HG03565 (cell line): ENCODE measurements around the gene SLC25A45.

ENCODE experiments used
- ATAC-seq: cut with Tn5 transposase; IDR thresholded peaks from one replicate; pipeline ENCODE4 v1.9.1; 2021; ENCODE audit warnings: mild to moderate bottlenecking, moderate library complexity; ENCODE audit not compliant: unreplicated experiment

The SLC25A45 gene

DNA sequence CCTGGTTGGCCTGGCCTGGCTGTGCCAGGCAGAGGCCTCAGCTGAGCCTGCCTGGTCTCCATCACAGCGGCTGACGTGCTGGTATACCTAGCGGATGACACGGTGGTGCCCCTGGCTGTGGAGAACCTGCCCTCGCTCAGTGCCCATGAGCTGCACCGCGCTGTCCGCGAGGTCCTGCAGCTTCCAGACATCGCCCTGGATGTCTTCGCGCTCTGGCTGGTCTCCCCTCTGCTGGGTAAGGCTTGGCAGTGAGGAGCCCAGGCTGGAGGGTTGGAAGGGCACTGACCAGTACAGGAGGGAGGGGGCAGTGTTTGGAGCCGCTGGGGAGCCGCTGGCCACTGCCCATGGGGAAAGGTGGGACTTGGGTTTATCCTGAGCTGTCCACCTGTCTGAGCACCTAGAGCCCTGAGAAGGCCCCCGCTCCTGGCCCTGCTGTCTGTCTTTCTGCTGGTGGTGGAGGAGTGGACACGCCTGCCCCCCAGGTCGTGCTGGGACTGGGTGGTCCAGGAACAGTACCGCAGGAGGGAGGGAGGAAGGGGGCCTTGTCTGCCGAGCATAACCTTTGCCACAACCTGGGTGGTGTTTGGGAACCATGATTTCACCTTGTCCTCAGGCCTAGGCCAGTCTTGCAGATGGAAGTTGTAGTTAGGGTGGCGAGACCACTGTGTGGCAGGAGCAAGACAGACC lies 7.0 kb upstream of the SLC25A45 start:
- ATAC-seq = no peak

DNA sequence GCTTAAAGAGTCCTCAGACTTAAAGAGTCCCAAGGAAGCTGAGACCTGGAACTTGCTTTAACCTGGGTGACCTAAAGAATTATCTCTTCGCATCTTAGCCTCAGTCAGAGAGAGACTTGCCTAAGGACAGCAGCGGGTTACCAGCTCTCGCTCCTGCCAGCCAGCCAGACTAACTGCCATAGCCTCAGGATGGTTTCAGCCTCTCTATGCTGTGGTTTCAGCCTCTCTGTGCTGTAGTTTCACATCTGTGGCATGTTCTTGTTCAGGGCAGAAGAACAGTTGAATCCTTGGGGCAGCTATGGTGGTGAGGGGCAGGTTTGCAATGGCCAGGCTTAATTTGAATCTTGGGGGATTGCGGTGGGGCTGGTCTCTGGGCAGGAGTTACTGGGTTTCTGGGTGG lies 6.3 kb upstream of the SLC25A45 start:
- ATAC-seq = no peak

- ATAC-seq = no peak
These were observed 4.1 kb upstream of the SLC25A45 start, which contains the start of gene FRMD8 for GRCh38 chr11:65386307-65387140. Gene FRMD8, plus strand, starts transcription at chr11:65386637. Its CDS starts 400 bp downstream, at chr11:65387037.

DNA sequence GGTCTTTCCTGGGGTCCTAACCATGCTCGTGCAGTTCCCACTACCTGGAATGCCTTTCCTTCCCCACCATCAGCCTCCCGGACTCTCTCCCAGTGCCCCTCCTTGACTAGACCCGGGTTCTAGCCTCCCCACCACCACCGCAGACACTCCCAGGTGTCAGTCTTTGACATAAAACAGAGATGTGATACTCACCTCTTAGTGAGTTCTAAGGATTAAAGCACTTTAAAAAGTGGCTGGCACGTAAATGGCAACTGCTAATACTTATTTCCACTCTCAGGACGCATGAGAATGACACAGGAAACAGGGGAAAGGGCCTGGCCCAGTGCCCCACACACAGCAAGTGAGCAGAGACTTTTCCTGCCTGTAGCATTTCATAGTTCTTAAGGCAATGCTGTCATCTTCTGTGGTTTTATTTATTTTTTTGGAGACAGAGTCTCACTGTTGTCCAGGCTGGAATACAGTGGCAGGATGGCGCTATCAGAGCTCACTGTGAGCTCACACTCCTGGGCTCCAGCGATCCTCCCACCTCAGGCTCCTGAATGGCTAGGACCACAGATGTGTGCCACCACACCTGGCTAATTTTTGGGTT lies 1.9 kb upstream of the SLC25A45 start:
- ATAC-seq = no peak

DNA sequence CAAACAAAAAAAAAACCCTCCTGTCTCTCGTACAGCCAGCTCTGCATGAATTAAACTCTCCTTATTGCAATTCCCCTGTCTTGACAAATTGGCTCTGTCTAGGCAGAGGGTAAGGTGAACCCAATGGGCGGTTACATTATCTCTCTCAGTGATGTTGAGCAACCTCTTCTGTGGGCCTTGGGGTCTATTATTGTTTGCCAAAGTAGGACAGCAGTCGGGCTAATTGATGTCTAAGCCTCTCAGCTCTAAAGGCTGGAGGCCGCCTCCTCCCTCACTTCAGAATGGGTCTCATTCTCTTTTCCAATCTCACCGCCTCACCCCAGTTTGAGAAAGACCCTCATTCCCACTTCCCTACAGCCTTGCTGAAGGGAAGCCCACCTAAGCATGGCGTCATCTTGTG lies 1.3 kb upstream of the SLC25A45 start:
- no peak for ATAC-seq

DNA sequence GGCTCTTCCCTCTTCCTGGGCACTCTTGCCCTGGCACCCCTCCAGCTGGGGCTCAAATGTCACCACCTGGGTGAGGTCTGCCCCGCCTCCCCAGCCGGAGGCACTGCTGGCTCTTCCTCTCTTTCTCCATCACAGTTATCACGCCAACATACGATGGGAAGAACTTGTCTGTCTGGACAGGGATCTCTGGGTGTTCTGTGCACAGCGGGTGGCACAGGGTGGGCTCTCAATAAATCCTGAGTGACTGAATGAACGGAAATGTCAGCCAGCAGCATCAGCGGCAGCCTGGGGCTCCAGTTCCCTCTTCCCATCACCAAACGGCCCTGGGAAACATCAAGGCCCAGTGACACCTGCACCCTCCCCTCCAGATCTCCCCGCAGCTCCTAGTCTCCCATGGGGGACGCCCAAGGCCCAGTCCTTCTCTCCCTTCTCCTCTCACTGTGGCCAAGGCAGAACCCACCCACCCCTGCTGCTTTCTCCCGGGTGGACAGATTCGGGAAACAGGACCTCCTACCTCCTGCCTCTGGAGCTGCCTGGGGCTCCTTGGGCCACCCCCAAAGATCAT lies 440 bp upstream of the SLC25A45 start:
- no peak for ATAC-seq

DNA sequence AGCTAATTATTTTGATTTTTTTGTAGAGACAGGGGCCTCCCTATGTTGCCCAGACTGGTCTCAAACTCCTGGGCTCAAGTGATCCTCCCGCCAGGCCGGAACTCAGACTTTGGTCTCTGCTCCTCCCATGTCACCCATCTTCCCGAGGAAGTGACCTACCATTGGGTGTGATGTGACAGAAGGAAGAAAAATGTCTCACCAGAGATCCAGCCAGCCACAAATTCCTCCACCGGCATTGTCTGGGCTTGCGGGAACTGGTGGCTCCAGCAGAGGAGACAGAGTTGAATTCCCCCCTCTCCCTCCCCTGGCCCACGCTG lies 772 bp downstream of the SLC25A45 start:
- ATAC-seq = no peak

DNA sequence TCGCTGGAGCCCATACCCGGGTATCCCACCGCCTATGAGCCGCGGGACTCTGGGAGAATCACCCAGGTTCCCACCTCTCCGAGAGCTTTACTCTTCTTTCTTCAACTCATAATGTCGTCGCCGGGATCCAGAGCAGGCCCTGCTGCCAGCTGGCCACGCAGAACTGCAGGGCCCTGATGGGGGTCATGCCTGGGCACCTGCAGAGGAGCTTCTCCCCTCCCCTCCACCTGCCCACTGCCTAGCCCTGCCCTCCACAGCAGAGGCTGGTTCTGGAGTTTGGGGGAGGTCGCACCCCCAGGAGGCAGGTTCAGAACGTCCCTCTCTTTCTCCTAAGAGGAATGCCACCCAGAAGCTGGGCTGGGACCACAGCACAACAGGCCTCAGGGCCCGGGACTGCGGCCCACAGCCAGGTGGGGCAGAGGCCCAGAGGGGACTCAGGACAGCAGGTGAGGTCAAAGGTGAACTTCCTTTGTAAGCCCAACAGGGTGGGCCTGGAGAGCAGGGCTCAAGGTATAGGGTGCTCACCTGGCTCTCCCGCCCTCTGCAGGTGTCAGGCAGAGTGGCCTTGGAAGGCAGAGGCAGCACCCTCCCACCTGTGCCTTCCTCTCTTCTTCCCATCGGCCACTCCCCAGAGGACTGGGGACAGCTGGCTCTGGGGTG lies 1.9 kb downstream of the SLC25A45 start:
- no peak for ATAC-seq

DNA sequence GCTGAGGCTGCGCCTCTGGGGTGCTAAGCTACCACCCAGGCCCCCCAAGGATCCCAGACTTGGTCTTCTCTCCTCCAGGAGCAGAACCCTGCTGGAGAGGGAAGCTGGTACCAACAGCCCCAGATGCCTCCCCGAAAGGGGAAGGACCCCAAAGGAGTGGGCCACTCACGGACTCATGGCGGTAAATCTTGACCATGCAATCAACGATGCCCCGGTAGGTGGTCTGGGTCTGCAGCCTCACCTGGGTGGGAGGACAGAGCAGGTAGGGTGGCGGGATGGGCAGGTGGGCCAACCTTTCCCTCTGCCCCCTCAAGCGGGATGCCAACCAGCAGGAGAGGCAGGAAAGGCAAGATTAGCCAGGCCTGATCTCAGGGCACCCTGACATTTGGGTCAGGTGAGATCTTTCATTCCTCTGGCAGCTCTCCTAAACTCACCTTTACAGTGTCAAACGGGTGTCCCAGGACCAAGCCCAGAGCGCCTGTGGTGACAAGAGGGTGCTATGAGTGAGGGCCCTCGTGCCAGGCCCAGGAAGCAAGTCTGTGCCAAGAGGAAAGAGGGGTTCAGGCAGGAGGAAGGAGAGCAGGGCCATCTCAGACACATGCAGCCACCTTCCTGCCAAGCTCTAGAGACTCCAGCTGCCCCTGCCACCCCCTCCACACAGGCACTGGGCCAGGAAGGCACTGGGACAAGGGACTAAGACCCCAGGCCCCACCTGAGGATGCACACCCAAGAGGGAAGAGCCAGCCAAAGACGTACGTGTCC lies 2.6 kb downstream of the SLC25A45 start:
- no peak for ATAC-seq

- no peak for ATAC-seq
These were observed 3.4 kb downstream of the SLC25A45 start for GRCh38 chr11:65378928-65379638.

DNA sequence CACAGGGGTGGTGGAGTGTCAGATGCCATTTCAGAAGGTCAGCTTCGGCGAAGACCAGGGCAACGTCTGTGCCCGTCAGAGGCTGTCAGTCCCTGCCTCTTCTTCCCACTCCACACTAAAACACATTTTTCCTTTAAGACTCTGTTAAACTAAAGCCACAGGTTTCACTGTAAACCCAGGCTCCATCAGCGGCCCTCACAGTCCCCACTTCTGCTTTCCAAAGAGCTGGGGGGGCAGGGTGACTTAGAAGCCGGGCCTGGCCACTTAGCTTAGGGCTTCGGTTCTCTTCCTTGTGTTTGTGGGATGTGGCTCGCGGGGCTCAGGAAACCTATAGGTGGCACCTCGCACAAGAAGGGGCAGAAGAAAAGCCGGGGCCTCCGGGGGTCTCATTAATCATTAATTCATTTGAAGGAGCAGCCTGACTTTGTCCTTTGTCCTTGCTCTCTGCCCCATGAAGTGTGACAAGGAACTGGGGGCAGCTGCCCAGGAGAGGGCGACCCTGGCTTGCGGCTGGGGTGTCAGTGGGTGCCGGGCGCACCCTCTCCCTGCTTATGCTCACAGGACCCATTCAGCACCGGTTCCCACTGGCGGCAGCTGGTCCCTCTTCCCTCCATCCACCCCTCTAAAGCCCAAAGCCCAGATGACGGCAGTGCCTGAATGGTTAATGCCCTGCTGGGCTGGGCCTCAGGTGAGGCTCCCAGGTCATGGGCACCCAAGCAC lies 4.1 kb downstream of the SLC25A45 start:
- ATAC-seq = no peak

DNA sequence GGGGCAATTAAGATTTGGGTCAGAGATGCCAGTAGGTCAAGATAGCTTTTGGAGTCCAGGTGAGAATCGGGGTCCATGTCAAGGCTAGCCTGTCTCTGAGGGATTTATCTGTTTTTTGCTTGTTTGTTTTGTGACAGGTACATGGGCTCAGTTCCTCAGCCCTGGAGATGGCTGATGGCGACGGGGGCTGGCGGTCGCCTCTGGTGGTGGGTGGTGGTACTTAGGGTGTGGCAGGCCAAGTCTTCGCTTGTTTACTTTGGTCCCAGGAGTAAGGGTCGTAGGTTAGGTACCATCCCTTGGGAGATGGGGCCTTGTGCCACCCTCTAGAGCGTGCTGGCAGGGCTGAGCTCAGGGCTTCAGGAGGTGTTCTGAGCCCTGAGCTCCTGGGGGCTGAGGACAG lies 4.7 kb downstream of the SLC25A45 start:
- no peak for ATAC-seq

GRCh38 chr11:65377036-65377435 lies 5.4 kb downstream of the SLC25A45 start:
- ATAC-seq = no peak

DNA sequence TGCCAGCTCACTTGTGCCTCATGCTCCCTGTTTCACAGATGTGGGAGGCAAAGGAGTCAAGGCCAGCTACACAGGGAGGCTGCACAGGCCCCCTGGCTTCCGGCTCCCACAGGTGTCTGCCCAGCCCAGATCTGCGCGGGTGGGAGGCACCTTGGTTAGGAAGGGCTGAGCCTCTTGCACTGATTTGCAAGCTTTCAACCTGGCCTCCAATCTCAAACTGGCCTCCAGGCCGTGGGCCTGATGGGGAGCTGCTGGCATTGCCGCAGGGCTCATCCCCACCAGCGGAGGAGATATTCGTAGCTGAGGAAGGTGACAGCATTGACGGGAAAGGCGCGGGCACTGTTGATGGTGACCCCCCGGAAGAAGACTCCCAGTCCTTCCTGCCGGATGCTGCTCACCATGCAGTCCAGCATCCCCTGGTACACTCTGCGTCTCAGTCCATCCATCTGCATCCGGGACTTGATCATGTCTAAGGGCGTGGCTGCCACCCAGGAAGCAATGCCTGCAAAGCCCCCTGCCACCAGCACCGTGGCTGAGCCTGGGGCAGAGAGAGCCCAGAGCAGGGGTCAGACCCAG lies 6.2 kb downstream of the SLC25A45 start:
- no peak for ATAC-seq

DNA sequence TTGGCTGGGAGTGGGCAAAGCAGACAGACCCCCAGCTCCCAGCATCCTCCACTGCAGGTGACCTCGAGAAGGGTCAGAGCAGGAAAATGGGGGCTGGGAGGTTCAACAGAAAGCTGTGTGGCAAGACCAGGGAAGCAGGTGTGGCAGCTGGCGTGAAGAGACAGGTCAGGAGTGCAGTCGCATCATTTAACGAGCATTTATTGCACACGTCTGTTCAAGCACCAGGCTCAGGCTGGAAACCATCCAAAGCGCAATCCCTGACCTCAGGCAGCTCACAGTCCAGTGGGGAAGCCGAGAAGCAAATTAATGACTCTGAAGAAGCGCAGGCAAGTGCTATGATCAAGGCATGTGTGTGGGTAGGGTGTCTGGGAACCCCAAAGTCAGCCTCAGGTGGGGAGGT lies 7.4 kb downstream of the SLC25A45 start:
- no peak for ATAC-seq

DNA sequence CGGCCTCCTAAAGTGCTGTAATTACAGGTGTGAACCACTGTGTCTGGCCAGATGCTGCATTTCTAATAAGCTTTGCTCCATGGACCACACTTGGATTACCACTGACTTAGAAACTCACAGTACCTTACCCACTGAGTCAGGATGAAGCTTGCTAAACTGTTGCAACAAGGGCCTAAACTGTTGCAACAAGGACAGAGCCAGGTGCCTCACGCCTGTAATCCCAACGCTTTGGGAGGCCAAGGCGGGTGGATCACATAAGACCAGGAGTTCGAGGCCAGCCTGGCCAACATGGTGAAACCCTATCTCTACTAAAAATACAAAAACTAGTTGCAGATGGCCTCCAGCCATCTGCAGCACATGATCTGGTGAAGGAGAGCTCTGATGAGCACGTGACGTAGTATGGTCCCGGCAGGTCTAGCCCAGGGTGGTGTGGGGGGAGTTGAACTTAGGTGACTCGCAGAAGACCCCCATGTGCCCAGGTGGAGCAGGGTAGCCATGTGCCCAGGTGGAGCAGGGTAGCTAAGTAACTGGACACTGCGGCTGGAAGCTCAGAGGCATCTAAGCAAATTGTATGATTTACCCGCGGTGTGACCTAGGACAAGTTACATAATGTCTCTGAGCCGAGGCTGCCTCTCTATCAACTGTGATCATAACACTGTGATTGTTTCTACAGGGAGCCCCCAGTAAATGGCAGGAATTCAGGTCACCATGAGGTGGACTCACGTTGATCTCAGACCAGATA lies 8.4 kb downstream of the SLC25A45 start:
- no peak for ATAC-seq

- no peak for ATAC-seq
These were observed 11.8 kb downstream of the SLC25A45 start for GRCh38 chr11:65370659-65371049.

GRCh38 chr11:65366340-65366773 lies 16.1 kb downstream of the SLC25A45 start:
- no peak for ATAC-seq
